ENCODE data around the gene CAMK1D. TPM values are rescaled to one million over a fixed set of nuclear protein-coding genes. Genes with fewer than 3 reads are reported as not detected.

Gene CAMK1D
- total and polyA plus RNA-seq, 10 of the 15 experiments (the other 5 are each of a cell fraction or from before 2014, with no cell fraction given) = 2.1 to 35.5 (median 14.7) TPM

- Histone ChIP-seq H3K4me2 (ENCODE audit: control insufficient read depth, insufficient read depth) (no peak overlapping the region), H3K79me2 (ENCODE audit: control insufficient read depth, insufficient read depth, low read length) (peaks cover 2% of the 10 kb centered on the region), H4K20me1 (ENCODE audit: control insufficient read depth, insufficient read depth) (no peaks in the 10 kb centered on the region), H3K27ac (ENCODE audit: control insufficient read depth, insufficient read depth) (no peak overlapping the region), H3K4me3 (no peak overlapping the region), H3K9me3 (replicated peaks; ENCODE audit: control insufficient read depth, insufficient read depth, low read length) (no peaks in the 10 kb centered on the region), H2AFZ (ENCODE audit: control insufficient read depth, low read depth, low read length) (no peak overlapping the region), H3K4me1 (ENCODE audit: control insufficient read depth, insufficient read depth, low read length) (no peaks in the 10 kb centered on the region), H3K27me3 (replicated peaks in 1 of 2; ENCODE audit: control insufficient read depth in 2 of 2, insufficient read depth in 2 of 2, low read length in 1 of 2) (no peaks in the 10 kb centered on the region), H3K9ac (ENCODE audit: control insufficient read depth, insufficient read depth, low read length) (no peak overlapping the region), H3K36me3 (ENCODE audit: control insufficient read depth in 2 of 2, insufficient read depth in 2 of 2, low read length in 1 of 2) (no peaks in the 10 kb centered on the region; a peak in 1 of 4 replicates)
- RAD21 ChIA-PET (ENCODE audit: unreplicated experiment) = no interaction called here
- ATAC-seq = no peak
- 88% methylated on average over 11 of the region's 11 CpGs for WGBS (ENCODE audit: insufficient coverage, insufficient replicate concordance, low lambda C conversion rate, missing lambda C conversion rate)
- POLR2A ChIA-PET = no interaction called here
- TF ChIP-seq STAT1 (conservative IDR thresholded peaks at IDR 0.05) (no peak), CTCF (IDR thresholded peaks at IDR 0.05 in 2 of 3, conservative IDR thresholded peaks at IDR 0.05 in 1 of 3; ENCODE audit: control insufficient read depth in 2 of 3, extremely low read depth in 1 of 3, insufficient read depth in 1 of 3, low read depth in 3 of 3, low read length in 3 of 3) (no peak), KAT2A (conservative IDR thresholded peaks at IDR 0.05; ENCODE audit: control insufficient read depth, low read depth, low read length) (no peak), HDAC6 (IDR thresholded peaks at IDR 0.05; ENCODE audit: unreplicated experiment) (no peak), SP1 (IDR thresholded peaks at IDR 0.05; ENCODE audit: low read depth, low read length) (no peak), RB1 (IDR thresholded peaks at IDR 0.05; ENCODE audit: borderline replicate concordance) (no peak), KLF5 (IDR thresholded peaks at IDR 0.05; ENCODE audit: partially characterized antibody) (no peak), POLR2A (IDR thresholded peaks at IDR 0.05; ENCODE audit: low read depth, low read length) (no peak), ATF7 (IDR thresholded peaks at IDR 0.05; ENCODE audit: low read depth) (no peak)
- TF ChIP-seq, protein P1, sequence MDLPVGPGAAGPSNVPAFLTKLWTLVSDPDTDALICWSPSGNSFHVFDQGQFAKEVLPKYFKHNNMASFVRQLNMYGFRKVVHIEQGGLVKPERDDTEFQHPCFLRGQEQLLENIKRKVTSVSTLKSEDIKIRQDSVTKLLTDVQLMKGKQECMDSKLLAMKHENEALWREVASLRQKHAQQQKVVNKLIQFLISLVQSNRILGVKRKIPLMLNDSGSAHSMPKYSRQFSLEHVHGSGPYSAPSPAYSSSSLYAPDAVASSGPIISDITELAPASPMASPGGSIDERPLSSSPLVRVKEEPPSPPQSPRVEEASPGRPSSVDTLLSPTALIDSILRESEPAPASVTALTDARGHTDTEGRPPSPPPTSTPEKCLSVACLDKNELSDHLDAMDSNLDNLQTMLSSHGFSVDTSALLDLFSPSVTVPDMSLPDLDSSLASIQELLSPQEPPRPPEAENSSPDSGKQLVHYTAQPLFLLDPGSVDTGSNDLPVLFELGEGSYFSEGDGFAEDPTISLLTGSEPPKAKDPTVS (IDR thresholded peaks at IDR 0.05; ENCODE audit: low read depth, low read length) = no peak
- SMC1A ChIA-PET (ENCODE audit: uncharacterized antibody, unreplicated experiment) = no interaction called here
- CTCF ChIA-PET = no interaction called here
- intact Hi-C loops (cut with micrococcal nuclease; ENCODE audit: unreplicated experiment) (no loop called here), in situ Hi-C loops (cut with MboI) (no loop called here)
- DNase-seq (ENCODE audit: low read depth, low spot score) = no peak
- no peak for FAIRE-seq
- BruUV-seq (replicated peaks) = TSS peak; percentile 31
These were observed 25.7 kb downstream of the CAMK1D start for GRCh38 chr10:12375076-12375504.

All from GM12878 (cell line).